Right cardiac atrium (tissue), 5 donors: ENCODE measurements around the gene CDH4. TPM values are rescaled to one million over a fixed set of nuclear protein-coding genes. Genes with fewer than 3 reads are reported as not detected.

Experiments used
- ATAC-seq, 2 donors: fragments of 200-7000 bp; cut with Tn5 transposase; one replicate each; pipeline versions ENCODE4 v1.8.0 to v1.9.1; 2020; ENCODE audit warnings: moderate library complexity in 2 of 2, mild to moderate bottlenecking in 1 of 2
- DNase-seq, 3 donors: peaks; one replicate each; pipeline ENCODE4 v3.0.0-alpha.2; 2020
- H3K27ac ChIP-seq: one replicate; pipeline ENCODE4 v1.5.1; 2013; ENCODE audit warnings: mild to moderate bottlenecking, low read length, control low read depth, moderate library complexity
- H3K27me3 ChIP-seq: one replicate; pipeline ENCODE4 v1.6.1; 2013; ENCODE audit not compliant: control insufficient read depth, insufficient read depth
- H3K4me1 ChIP-seq: one replicate; pipeline ENCODE4 v1.6.1; 2013; ENCODE audit warnings: low read length; ENCODE audit not compliant: control insufficient read depth, insufficient read depth
- H3K4me3 ChIP-seq: one replicate; pipeline ENCODE4 v1.5.1; 2013; ENCODE audit warnings: low read length, control low read depth
- H3K9me3 ChIP-seq: one replicate; pipeline ENCODE4 v1.6.1; 2013; ENCODE audit warnings: low read length; ENCODE audit not compliant: control insufficient read depth
- WGBS: extraction: QIAGEN DNeasy Blood & Tissue Kit; methylation state at CpG from one replicate; pipeline ENCODE4 v1.1.7; 2013; 5-methylcytosine and 5-hydroxymethylcytosine counted together
- intact Hi-C, 4 donors: fragments of 100-400 bp; cut with DNase I; formaldehyde crosslinking; loops; one replicate each; pipeline versions ENCODE4 v1.11.0 to v1.14.0; 2022 to 2023
- polyA plus RNA-seq: library from polyadenylated mRNA; stranded (reverse); fragments of 200-250 nt; gene quantifications from one replicate; pipeline ENCODE4 v1.2.3, GENCODE V29; 2013
- total RNA-seq, 4 donors: library from RNA; stranded (reverse); fragmentation: NEBNext Ultra II Directional; extraction: Animal tissue kit (Norgen Biotek cat#: 25700); gene quantifications; one replicate each; pipeline ENCODE4 v1.2.1, GENCODE V29; 2021
- donor health status: healthy with polysubstance abuse.
- donor health status: DM: no; HTN: yes; CAD: no.
- donor health status: DM: no; HTN: no; CAD: no.
- donor health status: DM: no; HTN: yes; CAD: no; lungs with severe emphysema.
- donor health status: DM: yes; HTN: yes; CAD: no.

The CDH4 gene
- total and polyA plus RNA-seq, 5 donors, result 0.21 to 1.0 (median 0.39) TPM

DNA sequence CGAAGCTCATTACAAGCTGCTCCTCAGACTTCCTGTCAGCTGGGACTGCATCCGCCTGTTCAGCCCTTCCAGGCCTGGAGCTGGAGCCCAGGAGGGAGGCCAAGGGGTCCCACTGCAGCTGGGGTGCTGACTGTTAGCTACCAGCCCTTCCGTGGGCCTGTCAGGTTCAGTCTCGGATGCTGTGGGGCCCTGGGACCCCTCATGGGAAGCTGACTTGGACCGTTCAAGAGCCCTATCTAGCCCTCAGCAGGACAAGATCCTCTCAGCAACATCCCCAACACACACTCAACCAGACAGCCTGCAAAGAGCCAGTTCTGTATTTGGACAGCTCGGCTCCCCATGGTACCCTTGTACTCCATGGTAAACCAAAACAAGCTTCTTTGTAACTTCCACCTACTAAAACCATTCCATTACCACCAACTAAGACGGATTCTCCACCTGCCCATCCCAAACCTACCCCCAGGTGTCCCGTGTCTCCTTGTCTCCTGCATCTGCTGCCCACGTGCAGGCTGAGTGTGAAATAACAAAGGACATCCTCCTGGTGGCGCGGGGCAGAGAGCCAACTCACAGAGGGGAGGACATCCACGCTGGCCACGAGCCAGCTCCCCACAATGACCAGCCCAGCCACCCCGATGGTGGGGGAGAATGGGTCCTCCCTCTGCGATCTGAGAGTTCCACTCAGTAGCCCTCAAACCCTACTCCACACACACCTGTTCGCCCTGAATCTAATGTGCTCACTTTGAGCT is 702.4 kb downstream of the CDH4 start:
- H3K4me1 ChIP-seq, result no peaks in the 10 kb centered on the region
- ATAC-seq (no peak), DNase-seq (peak in 1 of 3 donors; percentile 41)
- H3K4me3 ChIP-seq, result no peak overlapping the region
- intact Hi-C loops, result no loop called here
- 39% methylated on average over 16 of the region's 16 CpGs for WGBS
- H3K9me3 ChIP-seq, result no peaks in the 10 kb centered on the region
- no peak overlapping the region for H3K27ac ChIP-seq
- no peaks in the 10 kb centered on the region for H3K27me3 ChIP-seq

DNA sequence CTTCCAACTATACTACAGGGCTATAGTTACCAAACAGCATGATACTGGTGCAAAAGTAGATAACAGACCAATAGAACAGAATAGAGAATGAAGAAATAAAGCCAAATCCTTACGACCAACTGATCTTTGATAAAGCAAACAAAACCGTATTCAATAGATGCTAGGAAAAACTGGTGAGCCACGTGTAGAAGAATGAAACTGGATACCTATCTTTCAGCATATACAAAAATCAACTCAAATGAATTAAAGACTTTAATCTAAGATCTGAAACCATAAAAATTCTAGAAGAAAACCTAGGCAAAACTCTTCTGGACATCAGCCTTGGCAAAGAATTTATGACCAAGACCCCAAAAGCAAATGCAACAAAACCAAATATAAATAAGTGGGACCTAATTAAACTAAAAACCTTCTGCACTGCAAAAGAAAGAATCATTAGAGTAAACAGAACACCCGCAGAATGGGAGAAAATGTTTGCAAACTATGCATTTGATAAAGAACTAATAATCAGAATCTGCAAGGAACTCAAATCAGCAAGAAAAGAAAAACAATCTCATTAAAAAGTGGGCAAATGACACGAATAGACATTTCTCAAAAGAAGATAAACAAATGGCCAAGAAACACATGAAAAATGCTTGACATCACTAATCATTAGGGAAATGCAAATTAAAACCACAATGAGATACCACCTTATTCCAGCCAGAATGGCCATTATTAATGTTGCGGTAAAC is 703.8 kb downstream of the CDH4 start:
- ATAC-seq, result no peak
- DNase-seq, result no peak
- no peaks in the 10 kb centered on the region for H3K9me3 ChIP-seq
- no peak overlapping the region for H3K27ac ChIP-seq
- WGBS, result 66% methylated on average over 6 of the region's 6 CpGs
- no peaks in the 10 kb centered on the region for H3K27me3 ChIP-seq
- no peaks in the 10 kb centered on the region for H3K4me1 ChIP-seq
- intact Hi-C loops, result no loop called here
- no peak overlapping the region for H3K4me3 ChIP-seq

DNA sequence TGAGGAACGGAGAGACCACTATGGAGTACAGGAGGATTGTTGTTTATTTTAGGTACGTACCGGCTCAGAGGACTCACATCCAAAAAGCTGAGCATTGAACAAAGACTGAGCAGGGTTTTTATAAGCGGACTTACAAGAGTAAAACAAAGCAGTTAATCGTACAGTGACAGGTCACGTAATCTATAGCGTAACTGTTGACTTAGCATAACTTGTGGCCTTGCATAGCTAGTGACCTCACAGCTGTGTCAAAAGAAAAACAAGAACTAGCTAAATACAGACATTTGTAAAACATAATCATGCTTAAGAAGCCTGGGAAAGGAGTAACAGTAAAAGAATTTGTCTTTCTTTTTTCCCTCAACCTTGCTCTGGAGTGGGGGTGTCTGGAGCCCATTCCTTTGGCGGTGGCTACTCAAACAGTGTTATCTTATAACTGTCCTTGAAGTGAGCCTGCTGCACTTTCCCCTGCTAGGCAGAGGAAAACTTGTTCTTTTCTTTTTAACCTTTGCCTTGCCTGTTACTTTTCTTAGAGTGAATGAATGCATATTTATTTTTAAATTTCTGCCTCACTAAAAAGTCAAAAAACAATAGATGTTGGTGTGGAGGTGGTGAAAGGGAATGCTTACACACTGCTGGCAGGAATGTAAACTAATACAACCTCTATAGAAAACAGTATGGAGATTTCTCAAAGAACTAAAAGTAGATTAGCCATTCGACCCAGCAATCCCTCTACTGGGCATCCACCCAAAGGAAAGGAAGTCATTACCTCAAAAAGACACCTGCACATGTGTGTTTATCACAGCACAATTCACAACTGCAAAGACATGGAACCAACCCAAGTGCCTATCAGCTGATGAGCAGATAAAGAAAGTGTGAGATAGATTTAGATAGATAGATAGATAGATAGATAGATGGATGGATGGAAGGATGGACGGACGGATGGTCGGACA is 704.6 kb downstream of the CDH4 start:
- Histone ChIP-seq H3K27me3 (no peaks in the 10 kb centered on the region), H3K4me3 (no peak overlapping the region), H3K9me3 (no peaks in the 10 kb centered on the region), H3K4me1 (no peaks in the 10 kb centered on the region), H3K27ac (no peak overlapping the region)
- DNase-seq, result no peak
- WGBS, result 49% methylated on average over 12 of the region's 12 CpGs
- no peak for ATAC-seq
- intact Hi-C loops, result no loop called here

DNA sequence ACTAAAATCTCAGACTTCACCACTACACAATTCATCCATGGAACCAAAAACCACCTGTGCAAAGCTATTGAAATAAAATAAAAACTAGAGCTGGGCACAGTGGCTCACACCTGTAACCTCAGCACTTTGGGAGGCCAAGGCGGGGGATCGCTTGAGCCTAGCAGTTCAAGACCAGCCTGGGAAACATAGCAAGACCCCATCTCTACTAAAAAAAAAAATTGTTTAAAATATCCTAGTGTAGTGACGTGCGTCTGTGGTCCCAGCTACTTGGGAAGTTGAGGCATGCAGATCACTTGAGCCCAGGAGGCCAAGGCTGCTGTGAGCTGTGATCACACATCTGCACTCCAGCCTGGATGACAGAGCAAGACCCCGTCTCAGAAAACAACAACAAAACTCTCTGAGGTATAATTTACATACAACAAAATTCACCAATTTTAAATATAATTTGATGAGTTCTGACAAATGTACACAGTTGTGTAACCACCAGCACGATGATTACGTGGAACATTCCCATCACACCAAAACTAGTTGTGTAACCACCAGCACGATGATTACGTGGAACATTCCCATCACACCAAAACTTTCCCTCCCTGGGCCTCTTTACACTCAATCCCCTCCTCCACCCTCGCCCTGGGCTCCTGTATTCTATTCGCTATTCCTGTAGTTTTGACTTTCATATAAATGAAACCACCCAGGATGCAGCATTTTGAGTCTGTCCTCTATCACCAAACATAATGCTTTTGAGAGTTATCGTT is 706.1 kb downstream of the CDH4 start:
- no peaks in the 10 kb centered on the region for H3K27me3 ChIP-seq
- intact Hi-C loops, result no loop called here
- WGBS, result 82% methylated on average over 12 of the region's 12 CpGs
- H3K9me3 ChIP-seq, result no peaks in the 10 kb centered on the region
- no peaks in the 10 kb centered on the region for H3K4me1 ChIP-seq
- no peak overlapping the region for H3K4me3 ChIP-seq
- DNase-seq, result peak in 1 of 3 donors; percentile 11
- no peak overlapping the region for H3K27ac ChIP-seq
- ATAC-seq, result no peak

DNA sequence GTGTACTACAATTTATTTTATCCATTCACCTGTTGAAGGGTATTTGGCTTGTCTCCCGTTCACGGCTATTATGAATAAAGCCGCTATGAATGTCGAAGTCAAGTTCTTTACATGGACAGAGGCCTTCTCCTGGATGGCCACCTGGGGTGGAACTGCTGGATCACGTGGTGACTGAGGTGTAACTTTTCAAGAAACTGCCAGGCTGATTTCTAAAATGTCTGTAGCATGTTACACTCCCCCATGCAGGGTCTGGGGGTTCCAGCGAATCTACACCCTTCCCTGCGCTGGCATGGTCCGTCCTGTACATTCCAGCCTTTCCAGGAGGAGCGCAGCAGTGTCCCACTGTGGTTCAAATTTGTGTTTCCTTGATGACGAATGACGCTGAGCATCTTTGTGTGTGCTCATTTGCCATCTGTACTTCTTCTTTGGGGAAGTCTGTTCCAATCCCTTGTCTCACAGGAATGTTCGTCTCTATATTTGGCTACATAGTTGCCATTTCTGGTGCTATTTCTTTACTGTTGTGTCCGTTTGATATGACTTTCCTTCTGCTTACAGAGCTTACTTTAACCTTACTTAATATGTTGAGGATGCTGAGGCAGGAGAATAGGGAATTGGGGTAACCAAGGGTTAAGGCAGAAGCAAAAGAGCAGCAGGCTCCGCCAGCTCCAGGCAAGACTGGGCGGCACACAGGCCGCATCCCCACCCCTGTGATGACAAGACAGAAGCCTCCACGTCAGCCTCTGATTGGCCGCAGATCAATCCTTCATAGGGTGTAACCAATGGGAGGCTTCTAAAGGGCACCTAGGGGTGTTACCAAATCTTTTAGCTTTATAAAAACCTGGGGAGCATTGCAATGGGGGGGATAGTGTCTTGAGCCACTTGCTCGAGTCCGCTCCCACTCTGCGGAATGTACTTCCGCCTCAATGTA is 707.0 kb downstream of the CDH4 start:
- ATAC-seq (no peak), DNase-seq (peak in 1 of 3 donors; percentile 30)
- WGBS, result 66% methylated on average over 22 of the region's 22 CpGs
- Histone ChIP-seq H3K27me3 (no peaks in the 10 kb centered on the region), H3K4me1 (no peaks in the 10 kb centered on the region), H3K9me3 (no peaks in the 10 kb centered on the region), H3K4me3 (no peak overlapping the region), H3K27ac (no peak overlapping the region)
- intact Hi-C loops, result no loop called here

DNA sequence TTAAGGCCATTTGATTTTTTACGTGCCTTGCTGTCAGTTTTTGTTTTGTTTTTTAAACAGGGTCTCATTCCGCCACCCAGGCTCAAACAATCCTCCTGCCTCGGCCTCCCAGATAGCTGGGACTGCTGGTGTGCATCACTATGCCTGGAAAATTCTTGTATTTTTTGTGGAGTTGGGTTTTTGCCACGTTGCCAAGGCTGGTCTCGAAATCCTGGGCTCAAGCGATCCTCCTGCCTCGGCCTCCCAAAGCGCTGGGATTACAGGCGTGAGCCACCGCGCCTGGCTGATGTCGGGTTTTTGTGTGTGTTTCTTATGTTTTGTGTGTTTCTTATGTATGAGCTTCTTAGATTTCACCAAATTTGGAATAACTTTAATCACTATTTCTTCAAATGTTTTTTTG is 708.8 kb downstream of the CDH4 start:
- Histone ChIP-seq H3K4me3 (no peak overlapping the region), H3K27ac (no peak overlapping the region), H3K27me3 (no peaks in the 10 kb centered on the region), H3K4me1 (no peaks in the 10 kb centered on the region), H3K9me3 (no peaks in the 10 kb centered on the region)
- no peak for ATAC-seq
- DNase-seq, result no peak
- intact Hi-C loops, result no loop called here
- WGBS, result 90% methylated on average over 12 of the region's 12 CpGs

DNA sequence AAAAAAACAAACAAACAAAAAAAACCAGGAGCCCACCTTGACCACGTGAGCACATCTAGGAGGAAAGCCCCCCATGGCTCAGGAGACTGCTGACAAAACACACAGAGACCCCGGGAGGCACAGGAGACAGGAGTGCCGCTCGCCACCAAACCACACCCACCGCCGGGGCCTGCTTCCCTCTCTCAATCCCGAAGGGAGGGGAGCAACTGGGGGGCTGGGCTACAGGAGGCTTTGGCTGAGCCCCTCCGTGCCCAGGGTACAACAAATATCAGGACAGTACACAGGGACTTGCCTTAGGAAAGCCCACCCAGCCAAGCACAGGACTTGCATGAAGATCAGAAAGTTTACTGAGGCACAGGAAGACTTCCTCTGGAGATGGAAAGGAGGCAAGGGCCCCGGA is 711.1 kb downstream of the CDH4 start:
- WGBS, result 65% methylated on average over 9 of the region's 9 CpGs
- Histone ChIP-seq H3K27me3 (no peaks in the 10 kb centered on the region), H3K4me1 (no peaks in the 10 kb centered on the region), H3K27ac (no peak overlapping the region), H3K4me3 (no peak overlapping the region), H3K9me3 (no peaks in the 10 kb centered on the region)
- intact Hi-C loops, result no loop called here
- DNase-seq (peak in 1 of 3 donors; percentile 30), ATAC-seq (no peak)

DNA sequence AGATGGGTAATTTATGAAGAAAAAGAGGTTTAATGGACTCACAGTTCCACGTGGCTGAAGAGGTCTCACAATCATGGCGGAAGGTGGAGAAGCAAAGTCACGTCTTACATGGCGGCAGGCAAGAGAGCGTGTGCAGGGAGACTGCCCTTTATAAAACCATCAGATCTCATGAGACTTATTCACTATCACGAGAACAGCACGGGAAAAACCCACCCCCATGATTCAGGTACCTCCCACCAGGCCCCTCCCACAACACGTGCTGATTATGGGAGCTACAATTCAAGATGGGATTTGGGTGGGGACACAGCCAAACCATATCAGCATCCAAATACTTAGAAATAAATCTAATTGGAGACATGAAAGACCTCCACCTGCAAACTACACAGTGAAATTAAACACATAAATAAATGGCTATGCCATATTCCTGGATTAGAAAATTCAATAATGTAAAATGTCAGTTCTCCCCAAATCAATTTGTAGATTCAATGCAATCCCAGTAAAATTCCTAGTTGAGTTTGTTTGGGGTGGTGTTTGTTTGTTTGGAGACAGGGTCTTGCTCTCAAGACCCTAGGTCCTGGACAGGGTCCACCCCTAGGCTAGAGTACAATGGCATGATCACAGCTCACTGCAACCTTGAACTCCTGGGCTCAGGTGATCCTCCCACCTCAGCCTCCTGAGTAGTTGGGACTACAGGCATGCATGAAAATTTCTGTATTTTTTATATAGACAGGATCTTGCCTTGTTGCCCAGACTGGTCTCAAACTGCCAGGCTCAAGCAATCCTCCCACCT is 712.0 kb downstream of the CDH4 start:
- 89% methylated on average over 8 of the region's 8 CpGs for WGBS
- Histone ChIP-seq H3K27me3 (no peaks in the 10 kb centered on the region), H3K27ac (no peak overlapping the region), H3K9me3 (no peaks in the 10 kb centered on the region), H3K4me3 (no peak overlapping the region), H3K4me1 (no peaks in the 10 kb centered on the region)
- DNase-seq (peak in 1 of 3 donors; percentile 16), ATAC-seq (no peak)
- intact Hi-C loops, result no loop called here
